DND-41 (cell line): ENCODE data around the gene CFAP100.
A peak's percentile ranks its signal among the peaks of the same experiment; 100 is the strongest.

ENCODE experiments used
- ATAC-seq: fragments of 200-7000 bp; cut with Tn5 transposase; 3 replicates; pipeline ENCODE4 v1.9.1; 2021; ENCODE audit warnings: low read depth; ENCODE audit not compliant: insufficient read depth
- DNase-seq: peaks from one replicate; pipeline ENCODE4 v3.0.0-alpha.2; 2020
- H2AFZ ChIP-seq: 2 replicates; pipeline ENCODE4 v1.6.0; 2012; ENCODE audit warnings: low read depth, low read length
- H3K27ac ChIP-seq: 2 replicates; pipeline ENCODE4 v1.5.1; 2012; ENCODE audit warnings: low read length, inconsistent platforms
- H3K27me3 ChIP-seq: fragments of 200-600 bp; sonication (generic); 2 replicates; pipeline ENCODE4 v1.6.0; 2012; ENCODE audit warnings: low read length, mild to moderate bottlenecking, inconsistent platforms; ENCODE audit not compliant: insufficient read depth, poor library complexity
- H3K36me3 ChIP-seq: 2 replicates; pipeline ENCODE4 v1.5.1; 2012; ENCODE audit warnings: low read length, inconsistent platforms; ENCODE audit not compliant: insufficient read depth
- H3K4me1 ChIP-seq: 2 replicates; pipeline ENCODE4 v1.5.1; 2012; ENCODE audit warnings: mild to moderate bottlenecking, low read length; ENCODE audit not compliant: insufficient read depth
- H3K4me2 ChIP-seq: 2 replicates; pipeline ENCODE4 v1.6.0; 2012; ENCODE audit warnings: mild to moderate bottlenecking, moderate library complexity, low read length, inconsistent platforms; ENCODE audit not compliant: insufficient read depth
- H3K4me3 ChIP-seq, 2 experiments: fragments of 200-600 bp in 1 of 2; shearing (Covaris generic) in 1 of 2; 2 replicates each; pipeline ENCODE4 v1.5.1; 2012 to 2016; ENCODE audit warnings: inconsistent platforms in 2 of 2, low read length in 2 of 2, mild to moderate bottlenecking in 2 of 2, low read depth in 1 of 2, moderate library complexity in 1 of 2
- H3K79me2 ChIP-seq: 2 replicates; pipeline ENCODE4 v1.6.0; 2012; ENCODE audit warnings: low read length, inconsistent platforms; ENCODE audit not compliant: insufficient read depth
- H3K9ac ChIP-seq: 2 replicates; pipeline ENCODE4 v1.6.0; 2012; ENCODE audit warnings: low read depth, mild to moderate bottlenecking, inconsistent platforms, low read length, moderate library complexity
- H3K9me3 ChIP-seq: 2 replicates; pipeline ENCODE4 v1.5.1; 2012; ENCODE audit warnings: low read length, moderate library complexity, mild to moderate bottlenecking, inconsistent platforms; ENCODE audit not compliant: insufficient read depth, severe bottlenecking
- H4K20me1 ChIP-seq: 2 replicates; pipeline ENCODE4 v1.6.0; 2012; ENCODE audit warnings: low read length; ENCODE audit not compliant: insufficient read depth
- CTCF ChIP-seq: IDR thresholded peaks from 2 replicates; pipeline ENCODE4 v1.5.1; 2012; ENCODE audit warnings: borderline replicate concordance, low read length, moderate library complexity, mild to moderate bottlenecking; ENCODE audit not compliant: poor library complexity, severe bottlenecking; ENCODE audit errors: extremely low read depth
- EZH2 ChIP-seq: IDR thresholded peaks from 3 replicates; pipeline ENCODE4 v1.6.1; 2012; ENCODE audit warnings: borderline replicate concordance, low read depth, mild to moderate bottlenecking, moderate library complexity, low read length, inconsistent platforms; ENCODE audit not compliant: severe bottlenecking

CFAP100 gene

GRCh38 chr3:126424751-126425150, 30.0 kb downstream of the CFAP100 start:
- no peak overlapping the region for H3K4me3 ChIP-seq
- no peaks in the 10 kb centered on the region; the same call in 1 of the 2 replicates for H4K20me1 ChIP-seq
- H3K36me3 ChIP-seq, result no peaks in the 10 kb centered on the region
- no peaks in the 10 kb centered on the region for H3K27me3 ChIP-seq
- no peaks in the 10 kb centered on the region for H3K4me1 ChIP-seq
- H3K9me3 ChIP-seq, result peaks cover 10% of the 10 kb centered on the region
- ATAC-seq, result no peak
- no peak overlapping the region for H3K9ac ChIP-seq
- TF ChIP-seq CTCF, result no peak
- no peak for TF ChIP-seq EZH2
- no peak overlapping the region for H2AFZ ChIP-seq
- no peak for DNase-seq
- H3K4me2 ChIP-seq, result no peak overlapping the region
- no peak overlapping the region for H3K27ac ChIP-seq
- no peaks in the 10 kb centered on the region for H3K79me2 ChIP-seq

GRCh38 chr3:126431103-126431534, 36.4 kb downstream of the CFAP100 start:
- ATAC-seq (no peak), DNase-seq (no peak)
- Histone ChIP-seq H3K27me3 (no peaks in the 10 kb centered on the region), H3K4me3 (no peak overlapping the region), H3K27ac (no peak overlapping the region), H3K79me2 (no peaks in the 10 kb centered on the region), H4K20me1 (peaks cover 6% of the 10 kb centered on the region), H3K9ac (no peak overlapping the region), H3K4me2 (no peak overlapping the region), H2AFZ (no peak overlapping the region), H3K4me1 (no peaks in the 10 kb centered on the region), H3K36me3 (peaks cover 15% of the 10 kb centered on the region), H3K9me3 (peaks cover 7% of the 10 kb centered on the region)
- no peak for TF ChIP-seq EZH2
- no peak for TF ChIP-seq CTCF

- Histone ChIP-seq H4K20me1 (peaks cover 6% of the 10 kb centered on the region), H3K27me3 (no peaks in the 10 kb centered on the region), H3K36me3 (peaks cover 28% of the 10 kb centered on the region), H3K79me2 (no peaks in the 10 kb centered on the region), H3K27ac (no peak overlapping the region), H3K9me3 (peaks cover 4% of the 10 kb centered on the region), H3K9ac (no peak overlapping the region), H3K4me3 (no peak overlapping the region), H2AFZ (no peak overlapping the region), H3K4me2 (no peak overlapping the region), H3K4me1 (no peaks in the 10 kb centered on the region)
- DNase-seq (no peak), ATAC-seq (no peak)
- TF ChIP-seq EZH2 (no peak), CTCF (no peak)
Observed at GRCh38 chr3:126432361-126433104, 37.8 kb downstream of the CFAP100 start.

- Histone ChIP-seq H3K9me3 (no peaks in the 10 kb centered on the region), H3K4me3 (no peak overlapping the region), H3K27ac (no peak overlapping the region), H3K4me1 (no peaks in the 10 kb centered on the region), H3K79me2 (no peaks in the 10 kb centered on the region), H3K27me3 (no peaks in the 10 kb centered on the region), H4K20me1 (peaks cover 10% of the 10 kb centered on the region), H3K4me2 (no peak overlapping the region), H3K36me3 (peaks cover 33% of the 10 kb centered on the region), H3K9ac (no peak overlapping the region), H2AFZ (no peak overlapping the region)
- DNase-seq, result no peak
- ATAC-seq, result 0 out of 3 replicates have a peak, but pooled peaks have one; percentile 9
- TF ChIP-seq EZH2 (no peak), CTCF (no peak)
Observed at GRCh38 chr3:126433105-126433430, 38.4 kb downstream of the CFAP100 start.
